ENCODE measurements around the gene BUB1B. TPM values are rescaled to one million over a fixed set of nuclear protein-coding genes. Genes with fewer than 3 reads are reported as not detected.

Gene BUB1B
- total RNA-seq, 2 experiments from 2014 or later, result 1.4 to 2.4 TPM

GRCh38 chr15:40245666-40246450 lies 85.0 kb downstream of the BUB1B start:
- CTCF ChIA-PET, result no interaction called here
- peaks cover 3% of the 10 kb centered on the region for H3K27me3 Mint-ChIP-seq
- H3K27ac ChIP-seq (ENCODE audit: low read depth in 1 of 2, low read length in 2 of 2), result no peak overlapping the region
- H3K4me3 ChIP-seq (ENCODE audit: low read length), result no peak overlapping the region
- no peaks in the 10 kb centered on the region for H3K36me3 Mint-ChIP-seq (ENCODE audit: low read depth)
- POLR2A ChIA-PET, result no interaction called here
- ATAC-seq (ENCODE audit: poor library complexity) (no peak), DNase-seq (peak in 1 of 14 experiments; percentile 14)
- H3K4me3 Mint-ChIP-seq, result no peak overlapping the region
- H3K9me3 ChIP-seq (ENCODE audit: control insufficient read depth in 1 of 2, insufficient read depth in 1 of 2, low read length in 2 of 2), result peaks cover 0 to 3% of the 10 kb centered on the region in 2 experiments
- TF ChIP-seq CTCF (IDR thresholded peaks at IDR 0.05), result no peak
- intact Hi-C loops (cut with DNase I, micrococcal nuclease), result no loop called here
- no peaks in the 10 kb centered on the region for H3K4me1 Mint-ChIP-seq (ENCODE audit: low read depth)
- no peaks in the 10 kb centered on the region for H3K9me3 Mint-ChIP-seq
- H3K4me1 ChIP-seq (ENCODE audit: insufficient read depth, low read length), result no peaks in the 10 kb centered on the region
- no peak overlapping the region for H3K27ac Mint-ChIP-seq
- H3K36me3 ChIP-seq (ENCODE audit: insufficient read depth, low read length), result no peaks in the 10 kb centered on the region
- H3K27me3 ChIP-seq (ENCODE audit: control insufficient read depth in 1 of 2, insufficient read depth in 2 of 2, low read length in 2 of 2), result peaks cover 0 to 4% of the 10 kb centered on the region in 2 experiments

GRCh38 chr15:40246496-40247280 lies 85.8 kb downstream of the BUB1B start:
- peak in 1 of 14 experiments; percentile 23 for DNase-seq
- Histone ChIP-seq H3K27me3 (ENCODE audit: control insufficient read depth in 1 of 2, insufficient read depth in 2 of 2, low read length in 2 of 2) (peaks cover under 1 to 5% of the 10 kb centered on the region in 2 experiments), H3K4me1 (ENCODE audit: insufficient read depth, low read length) (no peaks in the 10 kb centered on the region), H3K4me3 (ENCODE audit: low read length) (no peak overlapping the region), H3K36me3 (ENCODE audit: insufficient read depth, low read length) (no peaks in the 10 kb centered on the region), H3K27ac (ENCODE audit: low read depth in 1 of 2, low read length in 2 of 2) (no peak overlapping the region), H3K9me3 (ENCODE audit: control insufficient read depth in 1 of 2, insufficient read depth in 1 of 2, low read length in 2 of 2) (no peaks in the 10 kb centered on the region)
- no peak for ATAC-seq (ENCODE audit: poor library complexity)
- Mint-ChIP-seq H3K9me3 (no peaks in the 10 kb centered on the region), H3K27me3 (peaks cover 11% of the 10 kb centered on the region), H3K4me3 (no peak overlapping the region), H3K27ac (no peak overlapping the region), H3K36me3 (ENCODE audit: low read depth) (no peaks in the 10 kb centered on the region), H3K4me1 (ENCODE audit: low read depth) (peaks cover 4% of the 10 kb centered on the region)
- intact Hi-C loops (cut with DNase I, micrococcal nuclease), result no loop called here
- TF ChIP-seq CTCF (IDR thresholded peaks at IDR 0.05), result no peak
- POLR2A ChIA-PET, result no interaction called here
- CTCF ChIA-PET, result no interaction called here

- ATAC-seq (ENCODE audit: poor library complexity) (no peak), DNase-seq (no peak)
- ChIA-PET CTCF (no interaction called here), POLR2A (interaction anchor here (0.5 kb wide), 1 partner anchor 1859 kb away, joined by 3 read pairs; no protein-coding TSS in a partner anchor)
- H3K4me3 ChIP-seq (ENCODE audit: low read length), result no peak overlapping the region
- no peaks in the 10 kb centered on the region for H3K9me3 ChIP-seq (ENCODE audit: control insufficient read depth in 1 of 2, insufficient read depth in 1 of 2, low read length in 2 of 2)
- H3K4me1 ChIP-seq (ENCODE audit: insufficient read depth, low read length), result peaks cover 4% of the 10 kb centered on the region
- Mint-ChIP-seq H3K4me3 (no peak overlapping the region), H3K36me3 (ENCODE audit: low read depth) (no peaks in the 10 kb centered on the region), H3K4me1 (ENCODE audit: low read depth) (peaks cover 4% of the 10 kb centered on the region), H3K9me3 (no peaks in the 10 kb centered on the region), H3K27ac (no peak overlapping the region), H3K27me3 (peaks cover 15% of the 10 kb centered on the region)
- TF ChIP-seq CTCF (IDR thresholded peaks at IDR 0.05), result no peak
- intact Hi-C loops (cut with DNase I, micrococcal nuclease), result no loop called here
- no peaks in the 10 kb centered on the region for H3K36me3 ChIP-seq (ENCODE audit: insufficient read depth, low read length)
- peaks cover 5 to 12% of the 10 kb centered on the region in 2 experiments for H3K27me3 ChIP-seq (ENCODE audit: control insufficient read depth in 1 of 2, insufficient read depth in 2 of 2, low read length in 2 of 2)
- no peak overlapping the region for H3K27ac ChIP-seq (ENCODE audit: low read depth in 1 of 2, low read length in 2 of 2)
Observed at GRCh38 chr15:40247406-40247971, 86.6 kb downstream of the BUB1B start.

Data from CD4-positive, alpha-beta T cell (primary cell).